Measurements from ENCODE around the gene FRAS1.

DNA sequence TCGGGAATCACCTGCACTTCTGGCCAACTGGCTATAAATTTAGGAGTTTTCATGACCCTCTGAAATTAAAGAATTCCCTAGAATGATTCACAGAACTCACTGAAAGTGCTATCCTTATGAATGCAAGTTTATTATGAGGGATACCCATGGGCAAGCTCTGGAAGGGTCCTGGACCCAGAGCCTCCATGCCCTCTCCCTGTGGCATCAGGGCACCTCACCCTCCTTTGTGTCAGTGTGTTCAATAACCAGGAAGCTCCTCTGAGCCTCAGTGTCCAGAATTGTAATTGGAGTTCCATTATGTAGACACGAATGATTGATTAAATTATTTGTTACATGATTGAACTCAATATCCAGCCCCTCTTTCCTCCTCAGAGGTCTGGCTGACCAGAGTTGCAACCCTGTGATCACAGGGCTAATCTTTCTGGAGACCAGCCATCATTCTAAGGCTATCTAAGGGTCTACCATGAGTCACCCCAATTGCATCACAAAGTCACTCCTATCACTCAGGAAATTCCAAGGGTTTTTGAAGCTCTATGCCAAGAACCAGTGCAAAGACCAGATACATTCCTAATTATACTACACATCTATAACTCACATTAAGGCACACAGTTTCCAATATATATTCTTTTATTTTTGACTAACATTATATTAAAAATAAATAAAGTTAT, 503.3 kb downstream of the FRAS1 start:
- TF ChIP-seq CTCF (IDR thresholded peaks at IDR 0.05; ENCODE audit: insufficient read depth, low read depth, low read length): no peak
- no peak for TF ChIP-seq EZH2 (IDR thresholded peaks at IDR 0.05; ENCODE audit: insufficient read depth, low read length)
